T1000 (cell line): Measurements from ENCODE around the gene ANKRD13C.

ENCODE experiments used
- DNase-seq: peaks from one replicate; lab custom pipeline; 2025; ENCODE audit warnings: mixed read lengths; lab: John Stamatoyannopoulos, UW

Gene ANKRD13C

GRCh38 chr1:70220517-70221237, 133.8 kb downstream of the ANKRD13C start:
- no peak for DNase-seq

DNA sequence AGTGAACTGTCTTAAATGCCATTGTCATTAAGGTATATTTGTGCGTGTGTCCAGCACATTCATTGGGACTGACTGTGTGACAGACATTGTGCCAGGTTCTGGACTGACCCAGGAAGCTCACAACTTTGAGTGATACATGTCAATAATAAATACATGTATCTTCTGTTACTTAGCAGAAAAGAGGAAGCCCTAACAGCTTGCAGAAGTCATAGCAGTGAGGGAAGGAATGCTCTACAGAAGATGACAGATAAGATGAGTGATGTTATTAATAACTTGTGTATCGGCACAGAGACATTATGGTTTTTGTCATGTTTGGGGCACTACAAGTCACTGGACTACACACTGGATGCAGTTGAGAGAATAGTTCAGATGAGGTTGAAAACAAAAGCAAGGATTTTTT, 134.5 kb downstream of the ANKRD13C start:
- DNase-seq: no peak

GRCh38 chr1:70211541-70211940, 143.0 kb downstream of the ANKRD13C start:
- no peak for DNase-seq

GRCh38 chr1:70210820-70211219, 143.7 kb downstream of the ANKRD13C start:
- no peak for DNase-seq
